HG02759 (cell line): ENCODE data around the gene APOLD1.
"Not testable (repeated sequence)": the region's sequence is repeated elsewhere in the genome, so short reads cannot be mapped to it uniquely, and the experiment has no call there.

Experiments used
- ATAC-seq: cut with Tn5 transposase; IDR thresholded peaks from one replicate; pipeline ENCODE4 v1.9.1; 2021; ENCODE audit warnings: mild to moderate bottlenecking, moderate library complexity; ENCODE audit not compliant: unreplicated experiment

The APOLD1 gene

DNA sequence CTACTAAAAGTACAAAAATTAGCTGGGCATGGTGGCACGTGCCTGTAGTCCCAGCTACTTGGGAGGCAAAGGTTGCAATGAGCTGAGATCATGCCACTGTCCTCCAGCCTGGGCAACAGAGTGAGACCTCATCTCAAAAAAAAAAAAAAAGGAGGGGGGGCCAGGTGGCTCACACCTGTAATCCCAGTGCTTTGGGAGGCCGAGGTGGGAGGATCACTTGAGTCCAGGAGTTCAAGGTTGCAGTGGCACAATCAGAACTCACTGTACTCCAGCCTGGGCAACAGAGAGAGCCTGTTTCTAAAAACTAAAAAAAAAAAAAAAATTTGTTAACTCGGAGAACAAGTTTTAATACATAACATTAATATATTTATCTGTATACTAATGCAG, 22.1 kb downstream of the APOLD1 start:
- not testable (repeated sequence) for ATAC-seq

DNA sequence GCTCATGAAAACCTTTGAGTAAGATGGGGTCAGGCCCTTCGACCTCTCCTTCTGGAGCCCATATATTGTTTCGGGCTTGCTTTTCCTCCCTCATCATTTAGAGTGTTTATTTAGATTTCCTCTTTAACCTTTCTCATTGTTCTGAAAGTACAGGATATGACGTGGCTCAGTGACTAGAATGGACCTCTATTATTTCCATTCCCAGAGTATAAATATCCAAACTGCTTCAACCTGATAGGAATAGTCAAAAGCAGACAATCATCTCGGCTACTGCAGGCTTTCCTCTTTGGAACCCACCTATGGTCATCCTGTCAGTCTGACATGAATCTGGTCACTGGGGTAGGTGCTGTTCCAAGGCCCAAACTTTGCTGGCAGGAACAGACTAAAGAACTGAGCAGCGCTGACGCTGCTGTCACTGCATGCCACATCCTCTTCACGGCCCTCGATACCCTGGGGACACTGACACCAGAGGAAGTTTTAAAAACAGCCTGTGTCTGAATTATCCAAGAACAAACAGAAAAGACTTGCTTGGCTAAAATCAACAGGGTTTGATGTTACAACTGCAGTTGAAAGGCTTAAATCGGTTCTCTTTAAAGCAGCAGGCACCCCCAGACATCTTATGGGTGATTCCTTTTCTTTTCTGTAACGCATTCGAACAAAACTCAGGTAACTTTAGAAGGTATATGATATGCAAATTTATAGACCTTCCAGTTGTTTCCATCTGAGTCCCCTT, 22.7 kb downstream of the APOLD1 start:
- peak; percentile 70 for ATAC-seq

DNA sequence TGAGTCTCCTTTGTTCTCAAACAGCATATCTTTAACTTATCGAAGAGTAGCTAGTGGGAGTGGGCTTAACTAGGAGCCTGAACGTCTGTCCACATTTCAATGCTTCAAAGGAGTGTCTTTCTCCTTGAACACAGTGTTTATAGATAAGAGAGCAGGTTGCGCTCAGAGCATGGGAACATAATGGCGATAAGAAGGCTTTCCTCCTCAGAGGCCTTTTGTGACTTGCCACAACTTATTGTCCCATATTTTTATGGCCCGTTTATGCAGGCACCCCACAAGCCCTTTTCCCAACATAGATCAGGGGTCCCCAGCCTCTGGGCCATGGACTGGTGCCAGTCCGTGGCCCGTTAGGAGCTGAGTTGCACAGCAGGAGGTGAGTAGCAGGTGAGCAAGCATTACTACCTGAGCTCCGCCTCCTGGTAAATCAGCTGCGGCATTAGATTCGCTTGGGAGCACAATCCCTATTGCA, 25.1 kb downstream of the APOLD1 start:
- ATAC-seq: no peak

DNA sequence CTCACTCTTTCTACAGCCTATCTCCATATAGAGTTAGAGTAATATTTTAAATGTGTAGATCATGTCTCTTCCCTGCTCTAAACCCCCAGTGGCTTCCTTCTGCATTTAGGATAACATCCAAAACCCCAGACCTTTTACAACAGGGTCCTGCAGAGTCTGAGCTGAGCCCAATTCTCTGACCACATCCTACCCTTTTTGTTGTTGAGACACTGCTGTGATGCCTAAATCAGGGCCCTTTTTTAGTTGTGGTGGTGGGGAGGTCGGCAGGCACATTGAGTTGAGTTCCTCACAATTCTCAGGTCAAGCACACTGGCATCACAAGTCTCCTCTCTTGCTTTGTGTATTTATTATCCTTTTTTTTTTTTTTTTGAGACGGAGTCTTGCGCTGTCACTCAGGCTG, 25.9 kb downstream of the APOLD1 start:
- ATAC-seq: no peak

DNA sequence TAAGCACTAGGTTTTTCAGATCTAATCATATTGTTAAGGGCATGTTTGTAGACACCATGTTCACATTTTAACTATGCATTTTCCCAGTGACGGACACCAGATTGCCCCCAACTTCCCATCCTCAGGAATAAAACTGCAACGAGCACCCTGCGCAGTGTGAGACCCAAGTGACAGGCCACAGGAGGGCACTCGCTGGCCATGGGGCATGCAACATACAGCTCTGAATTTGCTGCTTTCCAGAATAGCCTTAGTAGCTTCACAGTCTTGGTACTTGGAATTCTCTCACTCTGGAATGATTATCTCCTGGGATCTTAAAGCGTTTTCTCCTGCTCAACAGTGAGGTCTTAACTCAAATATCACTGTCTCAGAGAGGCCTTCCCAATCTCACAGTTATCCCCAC, 26.7 kb downstream of the APOLD1 start:
- ATAC-seq: no peak

DNA sequence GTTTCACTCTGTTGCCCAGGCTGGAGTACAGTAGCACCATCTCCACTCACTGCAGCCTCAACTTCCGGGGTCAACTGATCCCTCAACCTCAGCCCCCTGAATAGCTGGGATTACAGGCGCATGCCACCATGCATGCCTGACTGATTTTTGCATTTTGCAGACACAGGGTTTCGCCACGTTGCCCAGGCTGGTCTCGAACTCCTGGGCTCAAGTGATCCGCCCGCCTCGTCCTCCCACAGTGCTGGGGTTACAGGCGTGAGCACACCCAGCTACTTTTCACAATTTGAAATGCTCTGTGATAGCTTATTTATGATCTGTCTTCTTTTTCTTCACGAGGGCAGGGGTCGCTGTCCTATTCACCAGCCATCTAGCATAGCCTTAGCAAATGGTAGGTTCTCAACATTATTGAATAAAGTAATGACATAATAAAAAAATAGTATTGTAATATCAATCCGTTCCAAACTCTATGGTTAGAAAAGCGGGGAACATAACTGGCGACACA, 27.2 kb downstream of the APOLD1 start:
- ATAC-seq: no peak

DNA sequence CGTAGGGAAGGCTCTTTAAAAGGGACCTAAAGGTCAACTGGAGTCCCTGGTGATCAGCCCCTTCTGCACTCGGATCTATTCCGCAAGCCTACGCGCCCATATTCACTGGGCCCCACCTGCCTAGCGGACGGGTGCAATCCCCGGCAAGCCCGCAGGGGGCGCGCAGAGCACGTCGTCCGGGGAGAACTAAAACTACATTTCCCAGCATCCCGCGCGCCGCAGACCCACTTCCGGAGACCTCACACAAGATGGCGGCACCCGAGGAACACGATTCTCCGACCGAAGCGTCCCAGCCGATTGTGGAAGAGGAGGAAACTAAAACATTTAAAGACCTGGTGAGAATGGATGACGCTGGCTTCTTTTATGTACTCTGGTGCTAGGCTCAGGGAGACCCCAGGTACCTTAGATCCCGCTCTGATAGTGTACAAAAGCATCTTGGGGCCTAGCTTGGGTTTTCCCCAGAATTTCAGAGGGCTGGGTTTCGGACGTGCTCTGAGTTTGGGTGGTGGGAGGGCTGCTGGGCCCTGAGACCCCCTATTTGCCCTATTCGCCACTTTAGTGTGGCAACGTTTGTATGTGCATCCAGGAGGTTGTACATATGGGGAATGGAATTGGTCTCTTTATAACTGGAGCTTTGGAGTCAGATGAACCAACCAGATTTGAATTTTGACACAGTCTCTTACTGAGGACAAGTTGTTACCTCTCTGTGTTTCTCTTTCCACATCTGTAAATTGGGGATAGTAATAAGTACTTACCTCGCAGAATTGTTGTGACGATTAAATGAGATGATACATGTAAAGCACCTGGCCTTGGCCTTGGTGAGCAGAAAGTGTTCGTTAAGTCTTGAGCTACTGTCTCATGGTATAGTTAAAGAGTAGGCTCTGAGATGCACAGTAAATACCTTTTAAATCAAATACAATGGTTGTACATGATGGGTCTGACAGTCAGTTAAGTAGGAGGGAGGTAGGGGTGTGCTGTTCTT, 28.0 kb downstream of the APOLD1 start, which contains the start of gene DDX47:
Gene DDX47, plus strand, starts transcription at position 227 of the 982 bp plus-strand sequence. Its CDS starts 22 bp downstream, at position 249.
- ATAC-seq: peak; percentile 86

DNA sequence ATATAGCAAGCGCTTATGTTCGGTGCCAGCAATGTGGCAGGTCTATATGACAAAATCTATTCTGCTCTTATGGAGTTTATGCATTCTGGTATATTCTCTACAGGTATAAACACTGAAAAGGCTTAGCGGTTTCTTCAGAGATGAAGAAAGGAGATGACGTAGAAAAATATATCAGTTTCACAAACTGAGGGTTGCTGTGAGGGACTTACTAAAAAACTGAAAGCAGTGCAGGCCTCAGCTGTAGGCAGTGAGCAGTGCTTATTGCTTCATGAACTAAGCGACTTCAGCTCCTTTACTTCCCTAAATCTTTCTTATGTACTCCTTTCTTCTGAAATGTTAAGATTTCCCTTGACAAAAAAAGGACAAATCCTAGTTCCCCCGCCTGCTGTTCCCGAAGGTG, 32.2 kb downstream of the APOLD1 start:
- ATAC-seq: no peak

DNA sequence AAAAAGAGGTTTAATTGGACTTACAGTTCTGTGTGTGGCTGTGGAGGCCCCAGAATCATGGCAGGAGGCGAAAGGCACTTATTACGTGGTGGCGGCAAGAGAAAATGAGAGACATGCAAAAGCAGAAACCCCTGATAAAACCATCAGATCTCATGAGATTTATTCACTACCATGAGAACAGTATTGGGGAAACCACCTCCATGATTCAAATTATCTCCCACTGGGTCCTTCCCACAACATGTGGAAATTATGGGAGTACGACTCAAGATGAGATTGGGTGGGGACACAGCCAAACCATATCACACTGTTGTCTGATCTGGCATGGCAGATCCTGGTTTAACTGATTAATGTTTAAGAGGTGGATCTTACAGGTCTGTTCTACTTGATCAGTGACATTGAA, 33.2 kb downstream of the APOLD1 start:
- no peak for ATAC-seq

DNA sequence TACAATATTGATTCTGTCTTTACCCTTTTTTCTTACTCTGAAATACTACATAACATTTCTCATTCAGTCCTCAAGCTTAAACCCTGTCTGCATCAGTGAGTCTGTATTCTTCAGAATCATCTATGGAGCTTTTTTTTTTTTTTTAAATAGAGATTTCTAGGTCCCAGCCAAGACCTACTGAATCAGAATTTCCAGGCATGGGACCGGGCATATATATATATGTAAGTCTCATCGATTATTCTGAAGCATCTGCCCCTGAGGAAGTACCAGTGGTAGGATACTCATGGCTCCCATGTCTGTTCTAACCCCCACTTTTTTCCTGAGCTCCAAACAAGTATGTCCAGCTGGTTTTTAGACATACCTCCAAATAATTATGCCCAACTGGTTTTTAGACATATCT, 33.8 kb downstream of the APOLD1 start:
- ATAC-seq: no peak

DNA sequence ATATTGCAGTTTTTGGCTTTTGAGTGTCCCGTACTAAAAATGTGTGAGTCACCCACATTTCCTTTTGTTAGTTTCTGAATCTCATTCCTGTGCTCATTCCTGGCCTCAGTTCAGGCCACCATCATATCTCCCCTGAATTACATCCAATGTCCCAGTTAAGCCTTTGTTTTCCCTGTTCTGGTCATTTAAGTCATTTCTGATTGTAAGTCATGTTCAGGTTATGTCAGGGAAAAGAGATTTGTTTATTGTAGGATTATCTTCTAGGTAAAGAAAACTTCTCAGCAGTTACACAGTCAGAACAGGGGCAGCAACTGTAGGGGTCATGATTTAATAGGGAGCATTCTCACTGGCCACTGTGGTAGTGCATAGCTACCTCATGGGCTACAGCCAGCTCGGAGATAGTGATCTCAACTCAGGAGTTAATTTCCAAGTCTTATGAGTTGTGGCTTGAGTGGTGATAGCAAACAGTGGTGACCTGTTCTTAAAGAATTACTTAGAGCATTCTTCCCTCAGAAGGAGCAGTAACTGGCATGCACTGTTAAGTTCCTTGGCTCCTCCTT, 34.4 kb downstream of the APOLD1 start:
- ATAC-seq: no peak

DNA sequence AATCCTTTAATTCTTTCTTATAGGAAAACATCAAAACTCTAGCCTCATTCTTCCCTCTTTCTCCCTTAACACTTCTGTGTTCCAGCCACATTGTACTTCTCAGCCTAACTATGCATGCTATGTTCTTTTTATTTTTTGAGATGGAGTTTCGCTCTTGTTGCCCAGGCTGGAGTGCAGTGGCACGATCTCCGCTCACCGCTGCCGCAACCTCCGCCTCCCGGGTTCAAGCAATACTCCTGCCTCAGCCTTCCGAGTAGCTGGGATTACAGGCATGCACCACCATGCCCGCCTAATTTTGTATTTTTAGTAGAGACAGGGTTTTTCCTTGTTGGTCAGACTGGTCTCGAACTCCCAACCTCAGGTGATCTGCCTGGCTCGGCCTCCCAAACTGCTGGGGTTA, 34.9 kb downstream of the APOLD1 start:
- ATAC-seq: not testable (repeated sequence)

DNA sequence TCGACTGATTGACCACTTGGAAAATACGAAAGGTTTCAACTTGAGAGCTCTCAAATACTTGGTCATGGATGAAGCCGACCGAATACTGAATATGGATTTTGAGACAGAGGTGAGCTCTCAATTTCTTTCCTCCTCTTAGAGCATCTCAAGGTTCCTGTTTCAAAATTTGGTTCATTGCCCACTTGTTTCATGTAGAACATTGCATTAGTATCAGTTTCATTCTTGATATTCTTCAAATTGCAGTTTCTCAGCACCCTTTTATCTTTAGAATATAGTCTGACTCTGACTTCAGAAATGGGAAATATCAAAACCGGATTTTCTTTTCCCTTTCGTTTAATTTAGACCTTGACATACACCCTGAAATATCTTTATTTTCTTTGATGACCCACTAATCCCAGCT, 36.5 kb downstream of the APOLD1 start:
- ATAC-seq: peak; percentile 66

DNA sequence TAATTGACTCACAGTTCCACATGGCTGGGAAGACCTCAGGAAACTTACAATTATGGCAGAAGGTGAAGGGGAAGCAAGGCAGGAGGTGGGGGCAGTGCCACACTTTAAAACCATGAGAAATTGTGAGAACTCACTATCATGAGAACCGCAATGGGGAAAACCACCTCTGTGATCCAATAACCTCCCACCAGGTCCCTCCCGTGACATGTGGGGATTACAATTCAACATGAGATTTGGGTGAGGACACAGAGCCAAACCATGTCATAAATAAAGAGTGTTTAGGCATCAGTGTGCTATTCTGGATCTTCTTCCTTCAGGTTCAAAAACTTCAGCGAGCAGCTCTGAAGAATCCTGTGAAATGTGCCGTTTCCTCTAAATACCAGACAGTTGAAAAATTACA, 37.4 kb downstream of the APOLD1 start:
- no peak for ATAC-seq

DNA sequence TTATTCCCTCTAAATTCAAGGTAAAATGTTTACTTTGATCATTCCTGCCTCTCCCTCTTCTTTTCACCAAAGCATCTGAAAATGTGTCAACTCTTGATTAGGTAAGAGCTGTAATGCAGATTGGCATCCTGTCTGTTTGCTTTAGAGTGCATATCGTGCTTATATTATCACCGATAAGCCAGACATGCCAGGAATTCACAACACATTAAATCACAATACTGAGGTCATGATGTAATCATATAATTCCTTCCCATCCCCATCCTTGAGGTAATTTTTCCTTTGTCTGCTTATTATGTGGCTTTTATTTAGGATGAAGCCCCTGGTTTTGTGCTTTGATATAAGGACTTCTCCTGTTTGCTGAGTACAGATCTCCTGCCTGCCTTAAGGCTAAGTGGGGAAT, 37.8 kb downstream of the APOLD1 start:
- no peak for ATAC-seq

DNA sequence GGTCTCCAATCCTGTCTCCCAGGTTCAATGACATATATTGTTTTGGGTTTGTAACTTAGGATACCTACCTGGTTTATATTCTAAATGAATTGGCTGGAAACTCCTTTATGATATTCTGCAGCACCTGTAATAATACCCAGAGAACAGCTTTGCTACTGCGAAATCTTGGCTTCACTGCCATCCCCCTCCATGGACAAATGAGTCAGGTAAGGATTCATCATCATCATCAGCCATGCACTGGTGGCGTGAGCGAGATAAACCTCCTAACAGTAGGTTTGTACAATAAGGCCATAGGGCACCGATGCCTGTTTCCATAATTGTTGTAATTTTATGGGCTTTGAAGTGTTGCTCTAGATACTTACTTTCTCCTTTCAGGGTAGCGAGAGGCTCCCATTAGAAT, 38.4 kb downstream of the APOLD1 start:
- no peak for ATAC-seq

DNA sequence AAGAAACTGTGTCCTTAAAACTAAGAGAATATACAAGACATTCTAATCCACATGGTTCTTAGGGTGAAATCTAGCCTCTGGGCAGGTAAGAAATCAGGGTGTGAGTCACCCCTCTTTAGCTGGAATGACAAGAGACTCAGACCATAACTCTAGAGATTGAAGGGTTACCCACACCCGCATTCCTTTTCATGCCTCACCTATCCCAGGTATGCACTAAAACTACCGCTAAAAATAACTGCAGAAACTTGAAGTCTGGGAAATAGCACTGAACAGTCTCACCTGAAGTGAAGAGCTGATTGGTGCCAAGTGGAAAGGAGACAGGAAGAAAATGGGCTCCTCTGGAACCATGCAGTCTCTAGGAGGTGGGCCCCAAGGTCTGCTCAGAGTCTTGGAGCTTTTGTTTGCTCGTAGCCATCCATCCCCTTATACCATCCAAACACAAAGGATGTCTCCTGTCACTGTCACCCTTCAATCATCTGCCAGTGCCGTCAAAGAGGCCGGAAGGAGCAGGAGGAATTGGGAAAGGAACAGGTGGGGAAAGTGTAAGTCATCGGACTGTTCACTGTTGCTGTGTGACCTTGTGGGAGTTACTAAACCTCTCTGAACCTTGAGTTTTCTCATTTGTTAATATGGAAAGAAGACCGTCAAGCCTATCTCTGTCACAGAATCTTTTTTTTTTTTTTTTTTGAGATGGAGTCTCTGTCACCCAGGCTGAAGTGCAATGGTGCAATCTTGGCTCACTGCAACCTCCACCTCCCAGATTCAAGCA, 50.1 kb downstream of the APOLD1 start:
- ATAC-seq: no peak

DNA sequence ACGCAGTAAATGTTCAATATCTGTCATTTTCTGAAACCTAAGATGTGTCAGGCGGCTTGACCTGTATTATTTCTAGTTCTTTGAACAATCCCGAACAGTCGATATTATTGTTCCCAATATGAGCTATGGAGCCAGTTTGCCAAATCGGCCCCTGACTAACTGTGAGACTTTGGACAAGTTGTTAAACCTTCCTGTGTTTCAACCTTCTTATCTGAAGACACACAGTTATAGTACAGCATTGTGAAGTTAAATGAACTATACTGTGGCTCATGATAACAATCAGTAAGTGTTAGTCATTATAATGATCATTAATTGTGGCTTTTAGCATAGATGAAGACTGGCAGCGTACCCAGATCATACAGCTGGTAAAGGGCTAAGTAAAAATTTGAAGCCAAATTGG, 51.1 kb downstream of the APOLD1 start:
- no peak for ATAC-seq

DNA sequence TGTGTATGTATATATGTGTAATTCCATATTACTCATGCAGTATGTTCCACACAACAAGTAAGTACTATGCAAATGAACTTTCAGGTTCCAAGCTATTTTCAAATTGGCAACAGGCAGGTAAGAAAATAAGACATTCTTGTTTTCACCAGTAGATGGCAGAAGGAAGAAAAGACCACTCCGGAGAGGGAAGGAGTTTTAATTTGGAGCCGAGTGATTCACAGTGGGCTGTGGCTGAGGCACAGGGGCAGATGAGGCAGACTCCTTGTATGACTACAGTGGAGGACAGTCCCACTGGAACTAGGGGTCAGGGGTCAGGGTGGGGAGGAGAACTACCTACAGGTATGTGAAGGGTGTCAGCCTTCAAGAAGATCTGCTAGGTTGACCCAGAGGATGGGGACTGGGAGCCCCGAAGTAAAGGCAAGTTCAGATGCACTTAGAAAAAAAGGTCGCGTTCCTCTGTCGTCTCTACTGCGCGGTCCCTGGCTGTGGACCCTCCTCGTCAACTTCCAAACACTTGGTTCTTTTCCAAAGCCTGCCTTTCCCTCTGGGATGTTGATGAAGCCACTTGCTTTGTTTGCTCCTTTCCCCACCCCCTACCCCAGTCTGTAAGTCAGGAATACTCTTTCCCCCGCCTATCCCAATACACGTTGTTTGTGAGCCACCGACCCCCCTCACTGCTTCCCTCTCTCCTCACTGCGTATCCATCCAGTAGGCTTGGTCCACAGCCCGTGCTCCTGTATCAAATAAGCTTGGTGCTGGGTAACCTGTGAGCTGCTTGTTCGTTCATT, 51.8 kb downstream of the APOLD1 start:
- ATAC-seq: peak; percentile 50

DNA sequence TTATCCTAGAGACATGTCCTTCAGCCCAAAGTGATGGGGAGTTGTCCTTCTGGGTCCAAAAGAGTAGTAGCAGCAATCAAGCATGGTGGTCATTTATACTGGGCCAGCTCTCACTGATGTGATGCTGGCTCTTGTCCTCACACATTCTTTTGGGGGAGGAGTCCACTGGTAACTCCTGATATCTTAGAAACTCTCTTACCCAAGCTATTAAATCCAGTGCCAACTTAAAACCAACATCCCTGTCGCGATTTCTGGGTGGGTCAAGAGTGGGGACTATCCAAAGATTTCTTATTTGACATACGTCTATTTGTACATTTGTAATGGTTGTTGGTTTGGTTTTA, 52.3 kb downstream of the APOLD1 start:
- no peak for ATAC-seq
